Neuronal stem cell (in vitro differentiated cells): Measurements from ENCODE around the gene PHAF1.

ENCODE experiments used
- DNase-seq: peaks from one replicate; pipeline ENCODE4 v3.0.0-alpha.2; 2013; ENCODE audit warnings: low spot score
- H2AFZ ChIP-seq: one replicate; pipeline ENCODE4 v1.6.1; 2013; ENCODE audit warnings: mild to moderate bottlenecking, low read length, inconsistent platforms
- H2AK5ac ChIP-seq: 2 replicates; pipeline ENCODE4 v1.6.1; 2013; ENCODE audit warnings: low read depth, mild to moderate bottlenecking, inconsistent platforms, low read length, moderate library complexity, mixed read lengths
- H2BK120ac ChIP-seq: 2 replicates; pipeline ENCODE4 v1.6.1; 2013; ENCODE audit warnings: low read depth, mild to moderate bottlenecking, inconsistent platforms, low read length, moderate library complexity, mixed read lengths
- H2BK12ac ChIP-seq: one replicate; pipeline ENCODE4 v1.6.1; 2013; ENCODE audit warnings: low read length, inconsistent platforms
- H2BK15ac ChIP-seq: 2 replicates; pipeline ENCODE4 v1.6.1; 2013; ENCODE audit warnings: mild to moderate bottlenecking, low read length, inconsistent platforms, mixed read lengths
- H2BK5ac ChIP-seq: one replicate; pipeline ENCODE4 v1.6.1; 2013; ENCODE audit warnings: inconsistent platforms, mild to moderate bottlenecking, low read length, moderate library complexity
- H3K14ac ChIP-seq: one replicate; pipeline ENCODE4 v1.6.1; 2013; ENCODE audit warnings: low read length, inconsistent platforms
- H3K18ac ChIP-seq: 2 replicates; pipeline ENCODE4 v1.6.1; 2013; ENCODE audit warnings: low read length, inconsistent platforms
- H3K23ac ChIP-seq: 2 replicates; pipeline ENCODE4 v1.6.1; 2013; ENCODE audit warnings: low read depth, mild to moderate bottlenecking, mixed read lengths, low read length, inconsistent platforms; ENCODE audit not compliant: poor library complexity
- H3K27ac ChIP-seq: replicated peaks from 3 replicates; pipeline ENCODE4 v1.5.1; 2013; ENCODE audit warnings: low read length, inconsistent platforms
- H3K27me3 ChIP-seq, 3 experiments: 2 replicates each; pipeline ENCODE4 v1.6.1; 2013; ENCODE audit warnings: low read length in 3 of 3, mild to moderate bottlenecking in 2 of 3, inconsistent platforms in 1 of 3, low read depth in 1 of 3, mixed read lengths in 1 of 3, moderate library complexity in 1 of 3; ENCODE audit not compliant: control insufficient read depth in 3 of 3, insufficient read depth in 3 of 3
- H3K36me3 ChIP-seq, 2 donors: replicated peaks in 1 of 2; 2 replicates each; pipeline ENCODE4 v1.6.1; 2013; ENCODE audit warnings: low read length in 2 of 2; ENCODE audit not compliant: control insufficient read depth in 2 of 2, insufficient read depth in 2 of 2
- H3K4ac ChIP-seq: 2 replicates; pipeline ENCODE4 v1.6.1; 2013; ENCODE audit warnings: inconsistent platforms, mild to moderate bottlenecking, low read length, moderate library complexity
- H3K4me1 ChIP-seq, 2 donors: 1 replicate in 1 of 2; 2 replicates in 1 of 2; pipeline ENCODE4 v1.6.1; 2013; ENCODE audit warnings: low read length in 2 of 2, low read depth in 1 of 2; ENCODE audit not compliant: control insufficient read depth in 2 of 2, insufficient read depth in 1 of 2
- H3K4me2 ChIP-seq: one replicate; pipeline ENCODE4 v1.6.1; 2013; ENCODE audit warnings: mild to moderate bottlenecking, low read length, inconsistent platforms; ENCODE audit not compliant: insufficient read depth, poor library complexity, severe bottlenecking
- H3K4me3 ChIP-seq, 2 donors: 2 replicates each; pipeline ENCODE4 v1.5.1; 2013; ENCODE audit warnings: low read length in 2 of 2, mild to moderate bottlenecking in 2 of 2, inconsistent platforms in 1 of 2, moderate library complexity in 1 of 2
- H3K79me1 ChIP-seq: one replicate; pipeline ENCODE4 v1.6.1; 2013; ENCODE audit warnings: low read depth, mild to moderate bottlenecking, inconsistent platforms, low read length, moderate library complexity
- H3K9ac ChIP-seq: one replicate; pipeline ENCODE4 v1.6.1; 2013; ENCODE audit warnings: mild to moderate bottlenecking, low read depth, low read length, inconsistent platforms; ENCODE audit not compliant: poor library complexity
- H3K9me3 ChIP-seq, 2 donors: replicated peaks in 1 of 2; 2 replicates each; pipeline versions ENCODE3 to v1.6.1; 2013; ENCODE audit warnings: low read length in 2 of 2, mild to moderate bottlenecking in 2 of 2, inconsistent platforms in 1 of 2, low read depth in 1 of 2, mixed read lengths in 1 of 2, moderate library complexity in 1 of 2; ENCODE audit not compliant: control insufficient read depth in 2 of 2, insufficient read depth in 1 of 2
- H4K8ac ChIP-seq: one replicate; pipeline ENCODE4 v1.6.1; 2013; ENCODE audit warnings: low read depth, mild to moderate bottlenecking, inconsistent platforms, low read length, moderate library complexity
- H4K91ac ChIP-seq: one replicate; pipeline ENCODE4 v1.6.1; 2013; ENCODE audit warnings: low read length, low read depth, mild to moderate bottlenecking, inconsistent platforms; ENCODE audit not compliant: poor library complexity
- WGBS, 2 donors: extraction: QIAGEN DNeasy Blood & Tissue Kit; methylation state at CpG; one replicate each; pipeline ENCODE4 v1.1.7; 2013; ENCODE audit warnings: missing lambda C conversion rate in 2 of 2, mixed read lengths in 1 of 2; ENCODE audit not compliant: insufficient read length in 2 of 2, insufficient replicate concordance in 1 of 2; ENCODE audit errors: extremely low coverage in 2 of 2; 5-methylcytosine and 5-hydroxymethylcytosine counted together

Gene PHAF1

GRCh38 chr16:67157892-67158635 lies 48.3 kb downstream of the PHAF1 start:
- WGBS, 2 donors: no CpG with 5 or more reads among the region's 7 CpGs
- H3K27me3 ChIP-seq: peaks cover 68 to 99% (median 99%) of the 10 kb centered on the region in 3 experiments
- no peak for DNase-seq

GRCh38 chr16:67158637-67159600 lies 49.2 kb downstream of the PHAF1 start:
- WGBS, 2 donors: no CpG with 5 or more reads among the region's 34 CpGs
- Histone ChIP-seq H3K9ac (no peak overlapping the region), H4K91ac (no peak overlapping the region), H2BK120ac (no peak overlapping the region), H2BK5ac (no peak overlapping the region), H2AK5ac (no peak overlapping the region), H3K4ac (no peak overlapping the region), H3K79me1 (peaks cover 6% of the 10 kb centered on the region), H2AFZ (peak overlapping the region; percentile 98), H3K4me2 (peak overlapping the region; percentile 82), H3K36me3 (no peaks in the 10 kb centered on the region), H3K4me3 (peak overlapping the region; percentile 51 to 73), H3K18ac (peak overlapping the region; percentile 74), H3K27me3 (peaks cover 75 to 100% (median 99%) of the 10 kb centered on the region in 3 experiments), H3K9me3 (peaks cover 0 to 8% of the 10 kb centered on the region in 2 donors), H3K23ac (peak overlapping the region; percentile 22), H3K4me1 (peaks cover 11 to 14% of the 10 kb centered on the region in 2 donors), H2BK12ac (no peak overlapping the region), H3K27ac (no peak overlapping the region), H2BK15ac (no peak overlapping the region), H3K14ac (no peak overlapping the region), H4K8ac (no peak overlapping the region)
- no peak for DNase-seq

More at GRCh38 chr16:67157892-67158635, 48.3 kb downstream of the PHAF1 start:
- H4K8ac ChIP-seq: no peak overlapping the region
- H3K9me3 ChIP-seq: peaks cover 0 to 8% of the 10 kb centered on the region in 2 donors
- H2BK15ac ChIP-seq: no peak overlapping the region
- peaks cover 6 to 8% of the 10 kb centered on the region in 2 donors for H3K4me1 ChIP-seq
- H3K9ac ChIP-seq: no peak overlapping the region
- no peak overlapping the region for H2AK5ac ChIP-seq
- H4K91ac ChIP-seq: no peak overlapping the region
- H3K79me1 ChIP-seq: peaks cover 2% of the 10 kb centered on the region
- no peaks in the 10 kb centered on the region for H3K36me3 ChIP-seq
- H2BK5ac ChIP-seq: no peak overlapping the region
- H3K4ac ChIP-seq: no peak overlapping the region
- no peak overlapping the region for H3K27ac ChIP-seq
- H3K14ac ChIP-seq: no peak overlapping the region
- no peak overlapping the region for H2BK120ac ChIP-seq
- no peak overlapping the region for H2AFZ ChIP-seq
- no peak overlapping the region for H2BK12ac ChIP-seq
- H3K4me2 ChIP-seq: no peak overlapping the region
- no peak overlapping the region for H3K18ac ChIP-seq
- H3K23ac ChIP-seq: no peak overlapping the region
- H3K4me3 ChIP-seq: no peak overlapping the region

- Histone ChIP-seq H3K9ac (no peak overlapping the region), H4K8ac (no peak overlapping the region), H2BK5ac (peak overlapping the region; percentile 66), H4K91ac (no peak overlapping the region), H3K79me1 (peaks cover 6% of the 10 kb centered on the region), H3K18ac (peak overlapping the region; percentile 76), H3K9me3 (peaks cover 0 to 11% of the 10 kb centered on the region in 2 donors), H2AK5ac (peak overlapping the region; percentile 97), H2BK12ac (peak overlapping the region; percentile 41), H3K27me3 (peaks cover 79 to 100% (median 99%) of the 10 kb centered on the region in 3 experiments), H3K23ac (peak overlapping the region; percentile 89), H2BK120ac (no peak overlapping the region), H2AFZ (no peak overlapping the region), H3K4ac (no peak overlapping the region), H3K36me3 (no peaks in the 10 kb centered on the region), H3K4me1 (peaks cover 15 to 17% of the 10 kb centered on the region in 2 donors), H3K4me2 (no peak overlapping the region), H3K4me3 (peak overlapping the region in 1 of 2 donors; percentile 18), H2BK15ac (no peak overlapping the region), H3K14ac (no peak overlapping the region), H3K27ac (no peak overlapping the region)
- no CpG with 5 or more reads among the region's 25 CpGs for WGBS, 2 donors
- DNase-seq: no peak
Measured at GRCh38 chr16:67161595-67162058, 51.9 kb downstream of the PHAF1 start.
